DMS114 treated with DMSO at 0.1 percent for 48 hours (cell line): ENCODE measurements around the gene MVB12A.

Experiments used
- DNase-seq: peaks from one replicate; lab custom pipeline; 2025; ENCODE audit not compliant: unreplicated experiment; lab: John Stamatoyannopoulos, UW

The MVB12A gene

DNA sequence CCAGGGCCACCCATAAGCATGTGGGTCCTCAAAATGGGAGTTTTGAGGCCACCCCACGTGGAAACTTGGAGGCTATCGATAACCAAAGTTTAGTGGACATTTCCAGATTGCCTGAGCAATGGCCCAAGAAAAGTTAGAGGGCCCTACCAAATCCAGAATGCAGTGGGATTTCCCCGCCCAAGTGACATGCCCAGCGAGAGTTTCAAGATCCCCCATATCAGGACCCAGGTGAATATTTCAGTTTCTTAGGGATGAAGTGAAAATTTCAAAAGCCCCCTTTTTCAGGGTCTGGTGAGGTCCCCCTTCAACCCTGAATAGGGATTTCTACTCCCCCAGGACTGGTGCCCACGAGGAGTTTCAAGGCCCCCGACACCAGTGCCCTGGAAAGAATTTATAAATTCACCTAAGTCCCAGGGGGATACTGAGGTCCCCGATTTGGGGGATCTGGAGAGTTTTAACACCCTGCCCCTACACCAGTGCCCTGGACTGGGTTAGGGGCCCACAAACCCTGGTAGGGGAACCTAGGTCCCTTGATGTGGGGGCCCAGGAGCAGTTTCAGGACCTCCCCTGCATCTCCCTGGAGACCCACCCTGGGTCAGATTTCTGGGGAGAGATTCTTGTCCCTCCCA lies 15.1 kb upstream of the MVB12A start:
- DNase-seq: no peak

DNA sequence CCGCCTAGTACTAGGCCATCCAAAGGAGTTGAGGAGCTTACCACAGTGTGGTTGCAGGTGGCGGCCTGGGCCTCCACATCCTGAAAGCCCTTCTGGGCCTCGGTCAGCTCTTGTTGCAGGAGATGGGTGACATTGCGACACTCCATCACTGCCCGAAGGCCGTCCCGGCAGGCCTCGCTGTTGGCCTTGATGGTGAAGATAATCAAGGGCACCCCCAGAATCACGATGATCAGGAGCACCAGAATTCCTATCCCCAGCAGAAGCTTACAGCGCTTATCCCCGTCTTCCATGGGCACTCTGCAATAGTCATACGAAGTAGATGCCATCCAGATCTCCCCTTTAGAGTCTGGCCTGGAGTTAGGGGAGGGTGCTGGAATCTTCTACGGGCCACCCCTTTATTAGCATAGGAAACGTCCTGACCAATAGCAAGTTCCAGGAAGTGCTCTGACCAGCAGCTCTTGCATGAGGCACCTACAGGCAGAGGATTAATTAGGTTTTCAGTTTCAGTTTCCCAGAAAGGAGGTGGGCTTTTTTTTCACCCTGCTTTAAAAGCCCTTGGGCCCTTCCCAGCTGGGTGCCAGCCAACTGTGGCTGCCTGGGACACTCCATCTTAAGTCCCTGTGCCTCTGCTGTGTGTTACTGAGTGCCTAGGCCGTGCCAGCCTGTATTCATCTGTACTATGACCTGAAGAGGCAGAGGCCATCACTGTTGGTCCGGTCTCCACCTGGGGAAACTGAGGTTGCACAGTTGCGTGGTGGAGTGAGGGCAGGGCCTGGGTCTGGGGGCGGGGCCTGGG lies 14.4 kb upstream of the MVB12A start, which contains the start of gene BST2:
Gene BST2, minus strand, starts transcription at position 381 of the 796 bp plus-strand sequence. Its CDS starts 55 bp downstream, at position 326.
- DNase-seq: no peak

DNA sequence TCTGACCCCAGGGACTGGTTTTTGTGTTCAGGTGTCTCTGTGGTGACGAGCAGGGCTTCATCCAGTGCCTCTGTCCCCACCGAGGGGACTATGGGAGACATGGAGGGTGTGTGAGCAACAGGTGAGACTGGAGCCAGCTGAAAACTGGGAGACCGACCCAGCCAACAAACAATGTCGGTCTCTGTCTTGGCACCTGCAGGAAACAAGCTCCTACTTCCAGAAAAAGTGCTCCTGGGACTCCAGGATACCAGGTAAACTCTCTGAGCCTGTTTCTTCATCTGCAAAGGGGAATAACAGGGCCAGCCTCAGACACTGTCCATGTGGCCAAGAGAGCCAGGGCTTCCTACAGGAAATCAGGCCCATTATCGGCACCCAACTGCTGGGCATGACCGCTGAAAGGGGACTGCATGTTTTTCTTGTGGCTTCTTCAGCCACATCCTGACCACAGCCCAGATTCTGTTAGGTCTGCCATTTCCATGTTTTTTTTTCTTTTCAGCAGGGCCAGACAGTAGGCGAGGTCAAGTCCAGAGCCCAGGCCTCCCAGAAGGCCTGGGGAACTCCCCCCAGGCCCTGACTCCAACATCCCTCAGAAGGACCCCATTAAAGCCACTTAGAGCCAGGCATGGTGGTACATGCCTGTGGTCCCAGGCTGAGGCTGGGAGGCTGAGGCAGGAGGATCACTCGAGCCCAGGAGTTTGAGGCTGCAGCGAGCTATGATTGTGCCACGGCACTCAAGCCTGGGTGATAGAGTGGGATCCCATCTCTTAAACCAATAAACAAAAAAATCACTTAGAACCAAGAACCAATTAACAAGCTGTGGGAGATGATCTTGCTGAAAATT lies 13.6 kb upstream of the MVB12A start:
- DNase-seq: no peak

DNA sequence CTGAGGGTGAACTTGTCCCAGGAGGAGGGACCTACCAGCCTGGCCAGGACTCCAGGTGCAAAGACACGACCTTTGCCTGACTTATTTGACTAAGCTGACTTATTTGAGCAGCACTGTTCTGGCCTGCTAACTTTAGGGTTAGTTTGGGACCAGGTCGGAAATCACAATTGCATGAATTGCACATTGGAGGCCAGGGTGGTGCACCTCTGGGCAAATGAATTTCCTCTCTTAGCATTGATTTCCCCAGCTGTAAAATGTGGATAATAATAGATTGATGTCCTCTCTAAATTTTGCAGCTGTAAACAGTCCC lies 13.0 kb upstream of the MVB12A start:
- no peak for DNase-seq

DNA sequence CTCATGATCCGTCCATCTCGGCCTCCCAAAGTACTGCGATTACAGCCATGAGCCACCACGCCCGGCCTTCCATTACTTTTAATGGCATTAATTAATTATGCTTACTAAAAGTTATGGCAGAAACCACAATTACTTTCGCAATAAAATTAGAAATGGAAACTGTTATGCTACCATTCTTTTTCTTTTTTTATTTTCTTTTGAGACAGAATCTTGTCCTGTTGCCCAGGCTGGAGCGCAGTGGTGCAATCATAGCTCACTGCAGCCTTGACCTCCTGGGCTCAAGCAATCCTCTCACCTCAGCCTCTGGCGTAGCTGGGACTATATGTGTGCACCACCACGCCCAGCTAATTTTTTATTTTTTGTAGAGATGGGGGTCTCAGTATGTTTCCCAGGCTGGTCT lies 9.9 kb upstream of the MVB12A start:
- no peak for DNase-seq

DNA sequence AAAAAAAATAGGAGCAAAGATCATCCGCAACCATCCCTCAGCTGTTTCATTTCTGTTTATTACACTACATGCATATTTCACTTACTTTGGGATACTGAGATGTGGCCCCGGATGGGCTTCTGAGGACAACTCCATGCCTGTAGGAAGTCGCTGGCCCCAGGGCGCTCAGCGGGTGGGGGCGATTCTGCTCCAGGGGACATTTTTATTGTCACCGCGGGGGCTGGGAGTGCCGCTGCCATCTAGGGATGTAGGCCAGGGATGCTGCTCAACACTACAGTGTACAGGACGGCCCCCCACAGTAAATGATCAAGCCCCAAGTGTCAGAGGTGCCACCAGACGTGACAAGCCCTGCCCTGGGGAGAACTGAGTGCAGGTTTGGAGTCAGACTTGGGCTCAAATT lies 8.0 kb upstream of the MVB12A start:
- no peak for DNase-seq

DNA sequence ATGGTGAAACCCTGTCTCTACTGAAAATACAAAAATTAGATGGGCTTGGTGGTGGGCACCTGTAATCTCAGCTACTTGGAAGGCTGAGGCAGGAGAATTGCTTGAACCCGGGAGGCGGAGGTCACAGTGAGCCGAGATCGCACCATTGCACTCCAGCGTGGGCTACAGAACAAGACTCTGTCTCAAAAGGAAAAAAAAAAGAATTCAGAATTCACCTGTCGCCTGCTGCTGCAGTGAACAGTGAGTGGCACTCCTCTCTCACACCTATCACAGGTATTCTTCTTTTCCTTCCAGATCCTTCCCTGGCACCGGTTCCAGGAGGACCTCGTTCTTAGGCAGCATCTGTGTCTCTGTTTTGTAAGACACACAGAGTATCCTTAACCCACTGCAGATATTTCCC lies 5.8 kb upstream of the MVB12A start:
- DNase-seq: no peak

DNA sequence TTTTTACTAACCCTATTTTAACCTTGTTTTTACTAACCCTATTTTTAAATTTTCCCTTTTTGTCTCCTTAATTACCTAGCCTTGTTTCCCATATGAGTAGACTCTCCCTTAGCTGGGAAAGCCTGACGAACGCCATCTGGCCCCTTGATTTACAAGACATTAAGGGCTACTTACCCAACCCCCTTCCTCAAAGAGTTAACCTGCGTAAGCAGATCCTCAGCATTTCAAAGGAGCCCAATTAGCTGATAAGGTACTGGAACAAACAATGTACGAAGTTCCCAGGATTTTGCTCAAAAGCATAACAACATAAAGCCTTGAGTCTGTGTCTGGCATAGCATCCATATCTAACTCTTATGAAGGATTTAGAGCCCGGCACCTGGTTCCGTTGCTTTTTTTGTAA lies 4.7 kb upstream of the MVB12A start:
- DNase-seq: no peak

DNA sequence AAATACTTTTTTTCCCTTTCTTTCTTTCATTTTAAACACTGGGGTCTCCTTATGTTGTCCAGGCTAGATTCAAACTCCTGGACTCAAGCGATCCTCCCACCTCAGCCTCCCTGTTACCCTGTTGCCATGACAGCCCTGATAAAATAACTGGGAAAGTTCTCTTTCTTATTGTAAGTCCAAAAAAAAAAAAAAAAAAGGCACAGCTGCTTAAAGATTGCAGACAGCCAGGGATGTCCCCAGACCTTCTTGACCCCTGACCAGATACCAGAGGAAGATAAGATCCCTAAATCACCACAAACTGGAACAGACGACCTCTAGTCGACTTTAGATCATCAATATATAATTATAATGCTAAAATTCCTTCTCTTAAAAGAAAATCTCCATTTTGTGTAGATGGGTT lies 1.1 kb upstream of the MVB12A start:
- no peak for DNase-seq

DNA sequence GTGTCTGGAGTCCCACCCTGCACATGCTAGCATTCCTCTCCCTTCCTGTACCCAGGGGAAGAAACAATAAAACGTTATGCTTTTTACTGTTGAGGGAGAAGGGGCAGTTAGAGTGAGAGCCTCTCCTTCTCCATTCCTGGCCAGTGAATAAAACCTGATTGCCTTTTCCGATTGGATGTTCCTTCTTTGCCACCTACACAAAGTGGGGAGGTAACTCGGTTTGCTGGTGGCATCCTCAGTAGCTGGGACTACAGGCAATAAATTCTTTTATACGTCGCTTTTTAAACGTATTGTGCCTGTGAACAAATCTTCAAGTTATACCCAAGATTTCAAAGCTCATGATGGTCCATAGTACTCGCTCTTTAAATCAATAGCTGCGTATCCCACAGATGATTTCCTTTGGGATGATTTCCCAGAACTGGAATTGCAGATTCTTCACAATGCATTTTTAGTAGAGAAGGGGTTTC lies 660 bp upstream of the MVB12A start:
- no peak for DNase-seq

DNA sequence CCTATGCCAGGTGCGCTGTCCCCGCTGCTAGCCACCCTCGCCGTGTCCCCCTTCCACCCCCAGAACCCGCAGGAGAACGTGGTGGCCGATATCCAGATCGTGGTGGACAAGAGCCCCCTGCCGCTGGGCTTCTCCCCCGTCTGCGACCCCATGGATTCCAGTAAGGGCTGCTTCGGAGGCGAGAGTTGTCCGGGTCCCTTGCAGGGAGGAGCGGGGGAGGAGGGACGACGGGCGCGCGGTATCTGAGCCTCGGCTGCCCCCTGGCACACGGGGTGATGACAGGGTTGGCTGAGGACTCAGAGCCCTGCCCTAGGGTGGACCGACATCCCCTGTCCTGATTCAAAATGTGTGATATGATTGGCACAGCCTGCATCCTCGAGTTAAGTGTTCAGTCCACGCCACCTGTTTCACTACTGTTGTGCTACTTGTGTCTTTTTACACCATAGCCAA lies 653 bp downstream of the MVB12A start:
- DNase-seq: peak; percentile 32

DNA sequence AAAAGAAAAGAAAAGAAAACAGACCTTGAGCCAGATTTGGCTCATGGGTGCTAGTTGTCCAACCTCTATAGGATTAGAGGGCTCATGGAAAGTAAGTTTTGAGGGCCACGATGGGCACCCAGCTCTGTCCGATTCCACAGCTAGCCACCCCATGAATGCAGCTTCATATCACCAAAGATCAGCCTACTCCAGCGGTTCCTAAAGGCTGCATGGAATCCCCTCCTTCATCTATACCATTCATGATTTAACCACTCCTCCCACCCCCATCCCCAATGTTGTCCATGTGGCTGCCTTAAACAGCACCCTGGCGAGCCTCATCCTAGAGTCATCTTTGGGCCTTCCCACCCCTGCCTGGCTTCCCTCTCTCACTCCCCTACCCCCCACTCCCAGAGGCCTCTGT lies 2.1 kb downstream of the MVB12A start:
- no peak for DNase-seq

DNA sequence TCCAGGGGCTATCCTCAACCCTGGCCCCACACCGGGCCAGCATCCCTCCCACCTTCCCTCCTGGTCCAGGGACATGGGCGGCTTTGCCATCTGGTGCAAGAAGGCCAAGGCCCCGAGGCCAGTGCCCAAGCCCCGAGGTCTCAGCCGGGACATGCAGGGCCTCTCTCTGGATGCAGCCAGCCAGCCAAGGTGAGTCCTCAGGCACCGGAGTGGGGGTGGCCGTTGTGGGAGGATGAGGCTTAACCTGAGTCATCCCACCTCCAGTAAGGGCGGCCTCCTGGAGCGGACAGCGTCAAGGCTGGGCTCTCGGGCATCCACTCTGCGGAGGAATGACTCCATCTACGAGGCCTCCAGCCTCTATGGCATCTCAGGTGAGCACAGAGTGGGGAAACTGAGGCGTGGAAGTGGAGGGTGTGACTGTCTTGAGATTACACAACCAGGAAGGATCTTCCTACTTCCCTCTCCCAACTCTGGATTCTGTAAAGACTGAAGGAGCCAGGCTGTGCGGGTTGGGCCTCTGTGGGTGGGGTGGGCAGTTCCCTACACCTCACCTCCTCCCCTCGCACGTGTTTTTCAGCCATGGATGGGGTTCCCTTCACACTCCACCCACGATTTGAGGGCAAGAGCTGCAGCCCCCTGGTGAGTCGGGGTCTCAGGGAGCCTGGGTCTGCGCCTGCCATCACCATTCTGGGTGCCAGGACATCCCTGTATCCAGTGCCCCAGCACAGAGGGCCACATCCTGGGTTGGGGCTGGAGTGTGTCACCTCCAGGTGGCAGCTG lies 3.8 kb downstream of the MVB12A start:
- DNase-seq: no peak

DNA sequence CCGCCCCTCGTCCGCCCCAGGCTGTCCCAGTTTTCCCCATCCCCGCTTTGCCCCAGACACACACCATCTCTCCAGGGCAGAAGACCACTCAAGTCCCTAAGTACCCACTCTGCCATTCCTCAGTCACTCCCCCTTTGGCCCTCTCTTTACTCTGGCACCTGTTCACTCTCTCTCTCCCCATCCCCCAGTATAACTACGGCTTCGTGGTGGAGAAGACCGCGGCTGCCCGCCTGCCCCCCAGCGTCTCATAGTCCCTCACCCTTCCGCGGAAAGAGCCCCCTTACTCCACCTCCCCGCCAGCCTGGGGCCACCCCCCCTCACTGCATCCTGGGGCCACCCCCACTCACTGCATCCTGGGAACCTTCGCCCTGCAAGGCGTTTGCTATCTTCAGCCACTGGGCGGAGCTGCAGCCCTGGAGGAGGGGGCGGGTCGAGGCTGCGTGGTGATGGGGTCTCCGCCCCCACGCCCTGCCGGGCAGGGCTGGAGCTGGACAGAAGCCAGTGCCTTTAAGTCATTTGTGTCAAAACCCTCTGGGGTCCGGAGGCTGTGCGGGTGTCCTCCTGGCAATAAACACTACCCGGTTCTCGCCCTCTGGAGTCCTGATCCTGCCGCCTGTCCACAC lies 5.0 kb downstream of the MVB12A start:
- no peak for DNase-seq

DNA sequence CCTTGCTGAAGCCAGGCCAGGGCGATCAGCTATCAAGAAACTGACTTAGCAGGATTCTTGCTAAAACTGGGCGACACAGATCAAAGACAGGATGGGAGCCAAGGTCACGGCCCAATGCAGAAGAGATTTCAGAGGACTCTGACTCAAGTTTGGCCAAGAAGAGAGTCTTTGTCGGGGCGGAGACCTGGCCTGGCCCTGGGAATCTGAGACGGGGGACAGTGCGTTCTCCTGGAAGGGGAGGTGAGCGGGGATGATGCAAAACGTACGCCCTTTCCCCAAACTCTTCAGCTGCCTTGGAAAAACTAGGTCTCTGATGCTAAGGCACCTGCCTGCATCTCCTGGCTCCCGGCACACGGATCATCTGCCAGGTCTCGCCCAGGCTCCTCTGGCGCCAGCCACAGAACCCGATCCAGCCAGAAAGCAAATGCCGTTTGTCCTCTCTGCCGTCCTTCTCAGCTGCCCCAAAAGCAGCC lies 9.8 kb downstream of the MVB12A start:
- no peak for DNase-seq

DNA sequence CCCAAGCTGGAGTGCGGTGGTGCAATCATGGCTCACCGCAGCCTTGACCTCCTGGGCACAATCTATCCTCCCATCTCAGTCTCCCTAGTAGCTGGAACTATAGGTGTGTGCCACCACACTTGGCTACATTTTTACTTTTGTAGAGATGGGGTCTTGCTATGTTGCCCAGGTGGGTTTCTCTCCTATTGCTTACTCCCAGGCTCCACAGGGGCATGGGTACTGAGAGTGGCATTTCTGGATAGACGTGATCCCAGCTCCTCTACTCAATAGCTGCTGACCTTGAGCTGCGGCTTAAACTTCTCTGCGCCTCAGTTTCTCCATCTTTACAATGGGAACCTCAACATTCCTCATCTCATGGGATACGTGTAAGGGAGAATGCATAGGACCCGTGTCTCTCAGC lies 11.6 kb downstream of the MVB12A start:
- no peak for DNase-seq

DNA sequence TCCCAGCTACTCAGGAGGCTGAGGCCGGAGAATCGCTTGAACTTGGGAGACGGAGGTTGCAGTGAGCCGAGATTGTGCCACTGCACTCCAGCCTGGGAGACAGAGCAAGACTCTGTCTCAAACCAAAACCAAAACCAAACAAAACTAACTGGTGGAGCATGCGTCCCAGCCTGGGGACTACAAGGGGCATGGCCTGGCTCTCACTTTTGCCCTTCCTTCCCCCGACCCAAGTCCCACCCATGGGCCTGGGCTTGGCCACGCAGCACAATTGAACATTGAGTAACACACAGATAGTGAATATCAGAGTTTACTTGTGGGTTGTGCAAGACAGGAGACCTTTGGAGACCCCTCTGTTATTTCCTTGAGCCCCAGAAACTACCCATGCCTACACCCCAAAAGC lies 15.4 kb downstream of the MVB12A start:
- DNase-seq: no peak

DNA sequence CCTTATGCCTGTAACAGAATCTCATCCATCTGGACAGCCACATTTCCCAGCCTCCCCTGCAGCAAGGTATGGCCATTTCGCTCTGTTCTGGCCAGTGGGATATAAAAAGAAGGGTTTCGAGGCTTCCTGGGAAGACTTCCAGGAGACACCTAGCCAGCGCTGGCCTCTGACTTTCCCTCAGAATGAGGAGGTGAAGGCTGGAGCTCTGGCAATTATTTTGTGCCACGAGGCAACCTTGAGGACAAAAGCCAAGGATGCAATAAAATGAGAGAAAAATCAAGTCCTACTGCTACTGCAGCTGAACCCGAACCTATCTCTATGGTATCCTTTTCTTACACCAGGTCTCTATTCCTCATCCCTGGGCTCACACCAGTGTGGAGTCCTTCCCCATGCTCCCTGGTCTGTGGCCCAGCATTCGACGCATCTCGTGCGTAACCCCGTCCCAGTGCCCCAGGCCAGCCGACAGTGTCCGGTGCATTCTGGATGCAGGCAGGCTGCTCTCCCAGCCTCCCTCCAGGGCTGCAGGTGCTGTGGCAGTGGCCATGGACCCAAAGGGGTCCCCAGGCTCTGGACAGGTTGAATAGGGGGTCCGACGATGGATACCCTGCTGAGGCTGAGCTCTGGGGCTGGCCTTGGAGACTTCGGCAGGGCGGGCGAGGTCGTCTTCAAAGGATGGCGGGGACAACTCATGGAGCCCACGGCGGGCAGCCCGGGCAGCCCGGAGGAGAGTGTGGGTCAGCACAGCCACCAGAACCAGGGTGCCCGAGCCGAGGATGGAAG lies 16.4 kb downstream of the MVB12A start:
- DNase-seq: no peak

DNA sequence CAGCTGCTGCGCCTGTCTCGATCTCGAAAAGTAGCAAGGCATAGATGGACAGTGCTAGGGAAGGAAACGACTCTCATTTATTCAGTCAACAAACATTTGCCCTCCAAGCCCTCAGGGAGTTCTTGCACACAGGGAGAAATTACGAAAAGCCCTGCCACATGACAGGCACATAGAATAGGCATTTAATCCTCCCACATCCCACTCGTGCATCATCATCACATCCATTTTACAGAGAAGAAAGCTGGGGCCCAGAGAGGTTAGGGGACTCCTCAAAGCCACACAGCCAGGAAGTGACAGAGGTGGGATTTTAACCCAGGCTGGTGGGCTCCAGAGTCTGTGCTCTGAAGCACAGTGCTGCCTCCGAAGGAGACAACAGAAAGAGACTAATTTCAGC lies 17.0 kb downstream of the MVB12A start:
- DNase-seq: no peak
